GM10266 (cell line): ENCODE data around the gene CSTPP1.

ENCODE experiments used
- DNase-seq: peaks from one replicate; pipeline ENCODE4 v3.0.0; 2012; ENCODE audit errors: extremely low spot score
- TF ChIP-seq, protein P1 (sequence below): IDR thresholded peaks from 2 replicates; pipeline ENCODE4 v1.5.1; 2012; ENCODE audit warnings: mild to moderate bottlenecking, low read depth; ENCODE audit not compliant: control insufficient read depth, insufficient read depth; ENCODE audit errors: missing control alignments

The CSTPP1 gene

GRCh38 chr11:47010179-47010578 is 73.6 kb downstream of the CSTPP1 start:
- no peak for DNase-seq
- TF ChIP-seq, protein P1, sequence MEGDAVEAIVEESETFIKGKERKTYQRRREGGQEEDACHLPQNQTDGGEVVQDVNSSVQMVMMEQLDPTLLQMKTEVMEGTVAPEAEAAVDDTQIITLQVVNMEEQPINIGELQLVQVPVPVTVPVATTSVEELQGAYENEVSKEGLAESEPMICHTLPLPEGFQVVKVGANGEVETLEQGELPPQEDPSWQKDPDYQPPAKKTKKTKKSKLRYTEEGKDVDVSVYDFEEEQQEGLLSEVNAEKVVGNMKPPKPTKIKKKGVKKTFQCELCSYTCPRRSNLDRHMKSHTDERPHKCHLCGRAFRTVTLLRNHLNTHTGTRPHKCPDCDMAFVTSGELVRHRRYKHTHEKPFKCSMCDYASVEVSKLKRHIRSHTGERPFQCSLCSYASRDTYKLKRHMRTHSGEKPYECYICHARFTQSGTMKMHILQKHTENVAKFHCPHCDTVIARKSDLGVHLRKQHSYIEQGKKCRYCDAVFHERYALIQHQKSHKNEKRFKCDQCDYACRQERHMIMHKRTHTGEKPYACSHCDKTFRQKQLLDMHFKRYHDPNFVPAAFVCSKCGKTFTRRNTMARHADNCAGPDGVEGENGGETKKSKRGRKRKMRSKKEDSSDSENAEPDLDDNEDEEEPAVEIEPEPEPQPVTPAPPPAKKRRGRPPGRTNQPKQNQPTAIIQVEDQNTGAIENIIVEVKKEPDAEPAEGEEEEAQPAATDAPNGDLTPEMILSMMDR: no peak

GRCh38 chr11:47014097-47014496 is 77.5 kb downstream of the CSTPP1 start:
- no peak for DNase-seq
- TF ChIP-seq, protein P1: no peak

DNA sequence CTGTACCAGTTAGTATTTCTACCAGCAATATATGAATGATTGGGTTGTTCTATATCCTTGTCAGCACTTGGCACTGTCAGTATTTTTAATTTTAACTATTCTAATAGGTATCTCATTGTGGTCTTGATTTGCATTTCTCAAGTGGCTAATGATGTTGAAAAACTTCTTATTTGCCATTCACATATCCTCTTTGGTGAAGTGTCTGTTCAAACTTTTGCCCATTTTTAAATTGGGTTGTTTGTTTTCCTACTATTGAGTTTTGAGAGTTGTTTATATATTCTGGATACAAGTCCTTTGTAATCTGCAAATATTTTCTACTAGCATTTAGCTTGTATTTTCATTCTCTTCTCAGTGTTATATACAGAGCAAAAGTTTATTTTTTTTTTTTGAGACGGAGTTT is 82.1 kb downstream of the CSTPP1 start:
- TF ChIP-seq, protein P1: no peak
- DNase-seq: no peak

DNA sequence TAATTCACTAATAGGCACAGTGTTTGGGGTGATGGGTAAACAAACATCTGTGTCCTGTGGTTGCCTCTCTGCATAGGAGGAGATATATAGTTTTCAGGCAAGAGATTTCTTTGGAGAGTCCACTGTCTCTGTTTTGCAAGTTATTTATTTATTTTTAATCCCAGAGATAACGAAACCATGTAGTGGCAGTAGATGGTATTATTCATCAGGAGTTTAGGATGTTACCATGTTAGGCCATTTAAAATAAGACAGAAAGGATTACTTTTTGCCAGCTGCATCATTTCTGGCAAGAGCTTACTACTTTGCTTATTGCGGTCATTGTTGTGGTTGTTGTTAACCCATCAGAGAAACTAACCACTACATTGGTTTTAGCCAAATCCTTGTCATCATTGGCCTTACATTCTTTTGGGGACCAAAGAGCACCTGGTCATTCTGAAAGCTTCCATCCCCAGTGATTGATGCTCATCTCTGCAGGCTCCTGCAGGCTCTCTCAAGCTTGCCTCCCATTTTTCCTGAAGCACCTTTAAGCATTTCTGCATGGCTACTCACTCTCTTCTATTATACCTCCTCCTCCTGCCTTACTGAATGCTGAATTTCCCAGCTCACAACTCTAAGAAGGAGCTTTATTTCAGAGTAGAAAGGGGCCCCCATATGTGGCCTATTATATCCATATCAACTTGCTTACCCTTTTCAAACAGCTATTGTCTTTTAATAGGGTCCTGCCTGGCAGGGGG is 84.4 kb downstream of the CSTPP1 start:
- DNase-seq: no peak
- TF ChIP-seq, protein P1: no peak

GRCh38 chr11:47021527-47021818 is 84.9 kb downstream of the CSTPP1 start:
- TF ChIP-seq, protein P1: no peak
- DNase-seq: no peak

DNA sequence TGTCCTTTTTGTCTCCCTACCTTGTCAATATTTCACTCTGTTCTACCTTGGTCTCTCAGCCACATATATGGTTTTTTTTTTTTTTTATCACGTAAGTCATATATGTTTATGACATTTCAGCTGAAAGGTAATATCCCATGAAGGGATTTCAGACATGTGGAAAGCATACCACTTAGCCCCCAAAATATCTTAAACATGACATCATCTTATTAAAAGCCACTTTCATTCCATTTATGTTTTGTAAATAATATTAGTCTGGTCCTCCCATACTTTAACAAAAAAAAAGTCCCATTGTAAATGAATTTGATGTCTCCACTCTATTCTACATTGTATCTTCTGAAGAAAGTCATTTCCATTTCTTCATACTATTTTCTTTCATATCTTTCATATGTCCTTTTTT is 85.4 kb downstream of the CSTPP1 start:
- DNase-seq: no peak
- TF ChIP-seq, protein P1: no peak

- TF ChIP-seq, protein P1: no peak
- no peak for DNase-seq
Measured at GRCh38 chr11:47028195-47029093, 91.9 kb downstream of the CSTPP1 start.
